T-helper 2 cell treated with Interferon-gamma antibody and Interleukin-4, amounts not matched to agents 5 μg/mL and 100 μg/mL, for 36 hours (primary cell): ENCODE measurements around the gene AAMP.

Experiments
- DNase-seq: peaks from one replicate; pipeline ENCODE4 v3.0.0; 2021; ENCODE audit warnings: low spot score
- H3K27ac Mint-ChIP-seq: one replicate; pipeline ENCODE4 v1.8.0; 2021; ENCODE audit warnings: mild to moderate bottlenecking, mixed read lengths
- H3K27me3 Mint-ChIP-seq: one replicate; pipeline ENCODE4 v1.8.0; 2021; ENCODE audit warnings: low read depth, mixed read lengths
- H3K36me3 Mint-ChIP-seq: one replicate; pipeline ENCODE4 v1.8.0; 2021; ENCODE audit warnings: low read depth, mixed read lengths
- H3K4me1 Mint-ChIP-seq: one replicate; pipeline ENCODE4 v1.8.0; 2021; ENCODE audit warnings: low read depth, mixed read lengths
- H3K4me3 Mint-ChIP-seq: one replicate; pipeline ENCODE4 v1.8.0; 2022; ENCODE audit warnings: mild to moderate bottlenecking, moderate library complexity, mixed read lengths
- H3K9me3 Mint-ChIP-seq: one replicate; pipeline ENCODE4 v1.8.0; 2021; ENCODE audit warnings: mixed read lengths

AAMP gene

GRCh38 chr2:218301176-218301819 is 31.4 kb upstream of the AAMP start:
- Mint-ChIP-seq H3K4me1 (peaks cover 6% of the 10 kb centered on the region), H3K36me3 (no peaks in the 10 kb centered on the region), H3K9me3 (no peaks in the 10 kb centered on the region), H3K4me3 (no peak overlapping the region), H3K27me3 (no peaks in the 10 kb centered on the region), H3K27ac (peak overlapping the region; percentile 61)
- peak; percentile 78 for DNase-seq

- peaks cover 8% of the 10 kb centered on the region for H3K4me1 Mint-ChIP-seq
- H3K4me3 Mint-ChIP-seq: no peak overlapping the region
- no peak for DNase-seq
- H3K27ac Mint-ChIP-seq: no peak overlapping the region
- H3K27me3 Mint-ChIP-seq: no peaks in the 10 kb centered on the region
- no peaks in the 10 kb centered on the region for H3K9me3 Mint-ChIP-seq
- H3K36me3 Mint-ChIP-seq: no peaks in the 10 kb centered on the region
These were observed 30.2 kb upstream of the AAMP start for GRCh38 chr2:218300141-218300540.

GRCh38 chr2:218298314-218298875 is 28.5 kb upstream of the AAMP start:
- no peak for DNase-seq
- no peaks in the 10 kb centered on the region for H3K36me3 Mint-ChIP-seq
- H3K4me3 Mint-ChIP-seq: no peak overlapping the region
- H3K4me1 Mint-ChIP-seq: peaks cover 16% of the 10 kb centered on the region
- no peaks in the 10 kb centered on the region for H3K9me3 Mint-ChIP-seq
- H3K27me3 Mint-ChIP-seq: no peaks in the 10 kb centered on the region
- H3K27ac Mint-ChIP-seq: no peak overlapping the region

GRCh38 chr2:218296847-218297246 is 26.9 kb upstream of the AAMP start:
- Mint-ChIP-seq H3K36me3 (no peaks in the 10 kb centered on the region), H3K27me3 (no peaks in the 10 kb centered on the region), H3K9me3 (no peaks in the 10 kb centered on the region), H3K4me3 (no peak overlapping the region), H3K27ac (no peak overlapping the region), H3K4me1 (peaks cover 25% of the 10 kb centered on the region)
- DNase-seq: no peak

GRCh38 chr2:218296200-218296599 is 26.3 kb upstream of the AAMP start:
- no peak overlapping the region for H3K4me3 Mint-ChIP-seq
- no peaks in the 10 kb centered on the region for H3K36me3 Mint-ChIP-seq
- H3K27me3 Mint-ChIP-seq: no peaks in the 10 kb centered on the region
- no peak overlapping the region for H3K27ac Mint-ChIP-seq
- no peak for DNase-seq
- H3K9me3 Mint-ChIP-seq: no peaks in the 10 kb centered on the region
- peaks cover 27% of the 10 kb centered on the region for H3K4me1 Mint-ChIP-seq

- Mint-ChIP-seq H3K36me3 (peaks cover 9% of the 10 kb centered on the region), H3K9me3 (no peaks in the 10 kb centered on the region), H3K27ac (no peak overlapping the region), H3K27me3 (no peaks in the 10 kb centered on the region), H3K4me3 (no peak overlapping the region), H3K4me1 (peaks cover 37% of the 10 kb centered on the region)
- no peak for DNase-seq
These were observed 25.1 kb upstream of the AAMP start for GRCh38 chr2:218295029-218295428.

GRCh38 chr2:218294430-218295022 is 24.6 kb upstream of the AAMP start:
- Mint-ChIP-seq H3K4me3 (no peak overlapping the region), H3K36me3 (peaks cover 13% of the 10 kb centered on the region), H3K4me1 (peaks cover 42% of the 10 kb centered on the region), H3K27ac (no peak overlapping the region), H3K27me3 (no peaks in the 10 kb centered on the region), H3K9me3 (no peaks in the 10 kb centered on the region)
- DNase-seq: no peak

GRCh38 chr2:218293715-218294429 is 23.9 kb upstream of the AAMP start:
- peak overlapping the region; percentile 47 for H3K27ac Mint-ChIP-seq
- peaks cover 16% of the 10 kb centered on the region for H3K36me3 Mint-ChIP-seq
- H3K27me3 Mint-ChIP-seq: no peaks in the 10 kb centered on the region
- DNase-seq: no peak
- H3K4me1 Mint-ChIP-seq: peaks cover 47% of the 10 kb centered on the region
- peak overlapping the region; percentile 54 for H3K4me3 Mint-ChIP-seq
- H3K9me3 Mint-ChIP-seq: no peaks in the 10 kb centered on the region

- Mint-ChIP-seq H3K36me3 (peaks cover 22% of the 10 kb centered on the region), H3K27me3 (no peaks in the 10 kb centered on the region), H3K4me1 (peaks cover 57% of the 10 kb centered on the region), H3K27ac (peak within 1 kb of the TSS; percentile 91), H3K9me3 (no peaks in the 10 kb centered on the region), H3K4me3 (peak within 1 kb of the TSS; percentile 96)
- DNase-seq: peak; percentile 80
These were observed 22.4 kb upstream of the AAMP start, which contains the start of gene TMBIM1 for GRCh38 chr2:218292048-218293014. TMBIM1 (minus strand) TSS chr2:218292503; CDS start chr2:218282141, 10,362 bp downstream.

- peak; percentile 12 for DNase-seq
- no peaks in the 10 kb centered on the region for H3K27me3 Mint-ChIP-seq
- H3K27ac Mint-ChIP-seq: peak overlapping the region; percentile 91
- peak overlapping the region; percentile 96 for H3K4me3 Mint-ChIP-seq
- H3K36me3 Mint-ChIP-seq: peaks cover 28% of the 10 kb centered on the region
- H3K9me3 Mint-ChIP-seq: no peaks in the 10 kb centered on the region
- H3K4me1 Mint-ChIP-seq: peaks cover 66% of the 10 kb centered on the region
These were observed 21.5 kb upstream of the AAMP start for GRCh38 chr2:218291318-218292047.

GRCh38 chr2:218290316-218291261 is 20.7 kb upstream of the AAMP start:
- Mint-ChIP-seq H3K27me3 (no peaks in the 10 kb centered on the region), H3K27ac (peak overlapping the region; percentile 91), H3K9me3 (no peaks in the 10 kb centered on the region), H3K4me1 (peaks cover 69% of the 10 kb centered on the region), H3K4me3 (peak overlapping the region; percentile 96), H3K36me3 (peaks cover 32% of the 10 kb centered on the region)
- peak; percentile 30 for DNase-seq
